Stimulated activated CD4-positive, alpha-beta T cell treated with anti-CD3 and anti-CD28 coated beads, Interleukin-1b, Interleukin-23, amount 100 ng/mL, for 4 hours (primary cell): ENCODE results near the gene HSF5.
"Not testable (repeated sequence)": the region's sequence is repeated elsewhere in the genome, so short reads cannot be mapped to it uniquely, and the experiment has no call there.

Experiments used
- DNase-seq, 2 donors: peaks; one replicate each; pipeline ENCODE4 v3.0.0-alpha.2; 2020; ENCODE audit warnings: low read depth in 2 of 2

The HSF5 gene

DNA sequence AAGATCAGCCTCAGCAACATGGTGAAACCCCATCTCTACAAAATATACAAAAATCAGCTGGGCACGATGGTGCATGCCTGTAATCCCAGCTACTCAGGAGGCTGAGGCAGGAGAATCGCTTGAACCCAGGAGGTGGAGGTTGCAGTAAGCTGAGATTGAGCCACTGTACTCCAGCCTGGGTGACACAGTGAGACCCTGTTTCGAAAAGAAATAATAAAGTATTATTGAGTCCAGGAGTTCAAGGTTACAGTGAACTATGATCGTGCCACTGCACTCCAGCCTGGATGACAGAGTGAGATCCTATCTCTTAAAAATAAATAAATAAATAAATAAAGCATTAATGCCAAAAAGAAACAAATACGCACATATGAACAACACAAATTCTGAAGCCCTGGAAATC is 6.4 kb downstream of the HSF5 start:
- DNase-seq, result not testable (repeated sequence)

DNA sequence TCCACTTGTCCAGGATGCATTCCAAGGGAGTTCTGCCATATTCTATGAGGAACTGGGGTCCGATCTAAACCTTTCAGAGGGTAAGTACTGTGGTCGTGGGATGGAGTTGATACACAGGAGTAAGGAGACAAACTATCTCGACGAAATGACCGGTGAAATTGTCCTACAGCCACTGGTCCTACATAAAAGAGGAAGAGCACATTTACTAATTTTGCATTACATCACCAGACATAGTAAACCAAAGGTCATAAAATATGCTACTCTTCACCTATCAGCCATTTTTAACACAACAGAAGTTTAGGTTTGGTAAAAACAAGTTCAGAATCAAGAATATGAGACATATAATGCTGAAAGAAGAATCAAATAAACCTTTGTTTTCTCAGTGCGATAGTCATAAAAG is 8.1 kb downstream of the HSF5 start:
- no peak for DNase-seq

DNA sequence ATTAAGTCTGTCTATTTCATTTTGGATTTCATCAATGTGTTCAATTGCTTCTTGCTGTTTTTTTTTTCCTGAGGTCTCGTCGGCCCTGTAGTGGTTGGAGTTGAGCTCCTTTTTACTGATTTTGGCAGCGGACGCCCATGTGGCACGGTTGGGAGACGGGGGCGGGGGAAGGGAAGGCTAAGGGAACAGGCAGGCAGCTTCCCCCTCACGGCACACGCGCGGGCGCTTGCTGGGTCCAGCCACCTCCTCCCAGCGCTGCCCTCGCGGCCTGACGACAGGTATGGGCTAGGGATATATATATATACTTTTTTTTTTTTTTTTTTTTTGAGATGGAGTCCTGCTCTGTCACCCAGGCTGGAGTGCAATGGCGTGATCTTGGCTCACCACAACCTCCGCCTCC is 11.4 kb downstream of the HSF5 start:
- no peak for DNase-seq

DNA sequence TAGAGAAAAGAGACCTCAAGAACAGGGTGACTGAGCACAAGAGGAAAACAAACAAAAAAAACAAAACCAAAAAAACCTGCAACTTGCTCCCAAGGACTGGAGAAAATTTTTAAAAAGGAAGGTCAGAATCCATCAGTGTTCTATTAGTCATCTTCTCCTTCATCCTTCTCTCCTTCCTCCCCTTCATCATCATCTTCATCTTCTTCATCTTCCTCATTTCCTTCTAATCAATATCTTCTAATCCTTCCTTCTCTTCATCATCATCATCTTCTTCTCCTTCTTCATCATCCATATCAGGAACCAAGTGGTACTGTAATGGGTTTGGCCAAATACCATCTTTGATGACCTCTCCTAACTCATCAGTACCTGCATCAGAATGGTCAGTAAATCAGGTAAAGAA is 12.2 kb downstream of the HSF5 start:
- no peak for DNase-seq

DNA sequence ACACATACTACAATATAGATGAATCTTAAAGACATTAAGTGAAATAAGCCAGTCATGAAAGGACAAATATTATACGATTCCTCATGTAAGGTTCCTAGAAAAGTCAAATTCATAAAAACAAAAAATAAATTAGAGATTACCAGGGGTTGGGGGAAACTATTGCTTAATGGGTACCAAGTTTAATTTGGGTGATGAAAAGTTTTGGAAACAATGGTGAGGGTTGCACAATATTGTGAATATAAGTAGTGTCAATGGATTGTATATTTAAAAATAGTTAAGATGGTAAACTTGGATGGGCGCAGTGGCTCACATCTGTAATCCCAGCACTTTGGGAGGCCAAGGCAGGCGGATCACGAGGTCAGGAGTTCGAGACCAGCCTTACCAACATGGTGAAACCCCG is 17.9 kb downstream of the HSF5 start:
- no peak for DNase-seq

DNA sequence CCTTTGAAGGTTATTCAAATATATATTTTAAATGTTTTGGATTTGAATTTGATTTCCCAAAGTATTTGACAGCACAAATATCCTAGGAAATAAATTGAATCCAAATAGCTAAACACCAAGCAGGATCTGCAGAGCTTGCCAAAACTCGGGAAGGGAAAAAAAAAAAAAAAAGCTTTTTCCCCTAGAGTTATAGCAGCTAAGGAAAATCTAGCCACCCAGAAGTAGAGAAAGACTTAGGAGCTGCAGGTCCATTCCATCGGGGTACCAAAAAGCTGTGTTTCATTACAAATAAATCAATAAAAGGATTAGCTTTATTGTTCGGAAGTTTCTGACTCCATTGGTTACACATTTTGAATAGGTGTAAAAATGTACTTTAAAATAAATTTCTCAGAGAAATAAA is 19.3 kb downstream of the HSF5 start:
- no peak for DNase-seq

DNA sequence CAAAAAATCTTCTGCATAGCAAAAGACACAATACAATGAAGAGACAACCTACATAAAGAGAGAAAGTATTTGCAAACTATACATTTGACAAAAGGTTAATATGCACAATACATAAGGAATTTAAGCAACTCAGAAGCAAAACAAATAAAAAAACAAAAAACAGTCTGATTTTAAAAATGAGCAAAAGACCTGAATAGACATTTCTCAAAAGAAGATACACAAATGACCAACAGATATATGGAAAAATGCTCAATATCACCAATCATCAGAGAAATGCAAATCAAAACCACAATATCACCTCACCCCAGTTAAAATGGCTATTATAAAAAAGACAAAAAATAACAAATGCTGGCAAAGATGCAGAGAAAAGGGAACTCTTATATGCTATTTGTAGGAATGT is 32.7 kb downstream of the HSF5 start:
- no peak for DNase-seq

DNA sequence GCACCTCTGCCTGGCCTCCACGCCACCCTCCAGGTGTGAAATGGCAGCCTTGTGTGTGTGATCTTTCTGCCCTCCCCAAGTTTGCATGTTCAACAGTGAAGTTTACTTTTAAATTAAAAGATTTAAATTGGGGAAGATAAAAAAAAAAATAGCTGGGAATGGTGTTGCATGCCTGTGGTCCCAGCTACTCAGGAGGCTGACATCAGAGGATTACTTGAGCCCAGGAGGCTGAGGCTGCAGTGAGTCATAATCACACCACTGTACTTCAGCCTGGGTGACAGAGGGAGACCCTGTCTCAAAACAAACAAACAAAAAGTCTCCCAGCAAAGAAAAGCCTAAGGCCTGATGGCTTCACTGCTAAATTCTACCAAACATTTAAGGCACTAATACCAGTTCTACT is 35.5 kb downstream of the HSF5 start:
- DNase-seq, result no peak

DNA sequence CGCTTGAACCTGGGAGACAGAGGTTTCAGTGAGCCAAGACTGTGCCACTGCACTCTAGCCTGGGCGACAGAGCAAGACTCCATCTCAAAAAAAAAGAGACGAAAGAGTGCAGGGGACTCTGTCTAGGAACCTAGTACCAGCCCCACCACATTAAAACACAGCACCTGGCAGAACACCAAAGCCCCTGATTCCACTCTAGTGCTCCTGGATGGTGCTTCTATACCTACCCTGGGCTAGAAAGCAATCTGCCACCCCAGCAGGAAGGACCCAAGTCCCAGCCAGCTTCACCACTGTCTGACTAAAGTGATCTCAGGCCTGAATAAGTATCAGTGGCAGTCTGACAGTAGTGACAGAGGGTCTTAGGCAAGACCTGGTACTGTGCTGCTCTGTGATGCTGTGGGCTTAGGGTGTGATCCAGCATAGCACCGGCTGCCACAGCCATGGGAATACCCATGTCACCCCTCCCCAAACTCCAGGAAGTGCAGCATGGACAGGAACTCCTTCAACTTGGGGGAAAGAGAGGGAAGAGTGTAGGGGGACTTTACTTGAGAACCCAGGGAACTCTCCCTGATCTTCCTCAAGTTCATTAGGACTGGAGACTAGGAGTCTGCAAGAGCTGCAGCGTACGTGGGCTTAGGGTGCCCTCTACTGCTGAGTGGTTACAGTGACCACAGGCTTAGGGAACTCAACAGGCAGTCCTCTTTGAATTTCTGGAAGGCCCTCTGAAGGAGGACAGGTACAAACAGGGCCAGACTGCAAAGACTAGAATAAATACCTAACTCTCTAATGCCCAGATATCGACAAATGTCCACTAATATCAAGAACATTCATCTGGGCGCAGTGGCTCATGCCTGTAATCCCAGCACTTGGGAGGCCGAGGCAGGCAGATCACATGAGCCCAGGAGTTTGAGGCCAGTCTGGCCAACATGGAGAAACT is 40.9 kb downstream of the HSF5 start:
- peak; percentile 27 to 46 for DNase-seq

DNA sequence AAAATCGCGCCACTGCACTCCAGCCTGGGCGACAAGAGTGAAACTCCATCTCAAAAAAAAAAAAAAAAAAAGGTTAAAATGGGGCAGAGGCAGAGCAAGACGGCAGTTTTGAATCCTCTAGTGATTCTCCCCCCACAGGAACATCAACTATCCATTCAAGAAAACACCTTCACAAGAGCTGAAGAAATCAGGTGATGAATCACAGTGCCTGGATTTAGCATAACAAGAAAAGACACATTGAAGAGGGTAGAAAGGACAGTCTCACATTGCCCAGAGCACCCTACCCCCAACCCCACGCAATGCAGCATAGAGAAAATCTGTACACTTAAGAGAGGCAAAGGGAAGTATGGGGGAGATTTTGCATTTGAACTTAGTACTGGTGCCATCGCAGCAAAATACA is 42.1 kb downstream of the HSF5 start:
- no peak for DNase-seq

DNA sequence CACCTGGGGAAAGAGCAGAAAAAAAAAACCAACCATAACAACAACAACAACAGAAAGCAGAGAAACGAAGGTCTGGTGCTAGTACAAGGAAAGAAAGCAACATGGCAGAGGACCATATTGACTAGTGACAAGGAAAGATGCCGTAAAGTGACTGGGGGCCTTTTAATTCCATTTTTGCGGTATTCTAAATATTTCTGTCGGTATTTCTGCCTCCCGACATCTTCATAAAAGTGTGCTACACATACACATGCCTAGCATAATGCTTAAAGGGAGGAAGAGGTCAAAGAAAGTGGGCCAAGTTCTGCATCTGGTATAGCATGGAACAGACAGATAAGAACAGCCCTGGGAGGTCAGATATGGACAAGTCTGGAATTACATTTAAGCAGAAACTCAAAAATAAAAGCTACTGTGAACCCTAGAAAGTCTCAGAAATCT is 51.4 kb downstream of the HSF5 start:
- DNase-seq, result no peak

DNA sequence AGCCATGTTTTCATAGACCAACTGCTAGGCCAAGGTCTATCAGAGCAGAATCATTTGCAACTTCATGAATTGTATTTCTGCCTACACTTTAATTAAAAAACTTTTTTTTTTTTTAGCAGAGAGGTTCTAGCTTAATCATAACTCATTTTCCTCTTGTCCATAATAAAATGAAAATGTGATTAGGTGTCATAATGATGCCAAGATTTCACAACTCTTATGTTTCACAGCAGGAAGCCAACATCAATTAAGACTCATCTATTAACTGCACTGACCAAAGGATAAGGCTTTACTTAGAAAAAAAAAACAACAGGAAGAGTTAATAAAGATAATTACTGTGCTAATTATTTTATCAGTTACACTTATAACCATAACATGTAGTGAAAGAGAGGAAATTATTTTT is 52.0 kb downstream of the HSF5 start:
- no peak for DNase-seq

DNA sequence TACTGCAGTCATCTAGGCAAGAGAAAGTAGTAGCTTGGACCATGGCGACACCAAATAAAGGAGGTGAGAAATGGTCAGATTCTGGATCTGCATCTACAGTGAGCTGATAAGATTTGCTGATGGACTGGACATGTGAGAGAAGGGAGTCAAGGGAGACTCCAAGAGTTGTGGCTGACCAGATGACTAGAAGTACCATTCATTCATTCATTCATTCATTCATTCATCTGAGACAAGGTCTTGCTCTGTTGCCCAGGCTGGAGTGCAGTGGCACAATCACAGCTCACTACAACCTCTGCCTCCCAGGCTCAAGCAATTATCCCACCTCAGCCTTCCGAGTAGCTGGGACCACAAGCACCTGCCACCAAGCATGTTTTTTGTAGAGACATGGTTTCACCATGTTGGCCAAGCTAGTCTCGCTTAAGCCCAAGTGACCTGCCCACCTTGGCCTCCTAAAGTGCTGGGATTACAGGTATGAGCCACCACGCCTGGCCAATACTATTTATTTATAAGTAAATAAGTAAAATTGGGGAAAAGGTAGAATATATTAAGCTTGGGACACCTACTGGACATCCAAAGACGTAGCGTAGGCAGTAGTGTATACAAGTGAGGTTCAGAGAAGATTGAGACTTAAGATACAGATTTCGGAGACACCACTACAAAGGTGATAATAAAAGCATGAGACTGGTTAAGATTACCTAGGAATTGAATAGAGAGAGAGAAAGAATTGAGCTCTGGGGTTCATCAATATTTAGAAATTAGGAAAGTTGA is 55.2 kb downstream of the HSF5 start:
- no peak for DNase-seq

DNA sequence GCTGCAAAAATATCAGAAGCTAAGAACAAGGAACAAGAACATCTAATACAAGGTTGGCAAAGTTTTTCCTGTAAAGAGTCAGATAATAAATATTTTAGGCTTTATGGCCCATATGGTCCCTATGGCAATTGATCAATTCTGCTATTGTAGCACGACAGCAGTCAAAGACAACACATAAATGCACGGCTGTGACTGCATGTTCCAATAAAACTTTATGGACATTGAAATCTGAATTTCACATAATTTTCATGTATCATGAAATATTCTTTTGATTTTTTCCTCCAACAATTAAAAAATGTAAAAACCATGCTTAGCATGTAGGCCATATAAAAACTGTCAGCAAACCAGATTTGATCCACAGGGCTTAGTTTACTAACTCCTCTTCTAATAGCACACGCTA is 60.4 kb downstream of the HSF5 start:
- no peak for DNase-seq

DNA sequence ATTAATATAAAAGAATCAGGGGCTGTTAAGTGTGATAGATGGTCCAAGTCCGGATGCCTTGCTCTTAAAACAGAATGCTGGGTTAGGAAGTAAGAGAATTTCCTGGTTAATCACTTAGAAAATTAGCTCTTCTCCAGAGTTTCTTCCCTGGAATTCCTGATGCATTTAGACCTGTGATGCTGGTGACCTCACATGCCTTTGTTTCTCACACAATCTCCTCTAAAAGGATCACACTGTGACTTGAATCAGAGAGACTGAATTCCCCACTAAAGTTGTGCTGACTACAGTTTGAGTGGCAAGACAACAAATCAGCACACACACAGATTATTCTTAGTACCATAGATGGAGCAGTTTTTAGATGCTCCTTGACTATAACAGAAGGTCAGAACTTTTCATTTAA is 66.5 kb downstream of the HSF5 start:
- DNase-seq, result no peak

DNA sequence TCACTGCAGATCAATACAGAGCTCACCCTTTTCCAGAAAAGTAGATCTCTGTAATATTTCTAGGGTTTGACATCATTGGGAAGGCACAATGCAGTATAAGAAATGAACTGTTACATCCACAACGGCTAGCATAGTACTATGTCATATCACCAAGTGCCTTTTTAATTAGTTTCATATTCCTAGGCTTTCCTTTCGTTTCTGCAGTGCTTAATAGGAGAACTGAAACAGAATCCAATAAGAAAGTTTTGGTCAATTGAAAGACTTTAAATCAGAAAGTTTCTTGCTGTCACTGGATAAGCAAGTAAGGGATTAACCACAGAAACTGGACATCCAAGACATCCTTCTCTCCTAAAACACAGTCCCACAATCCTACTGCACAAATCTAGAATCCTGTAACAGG is 67.4 kb downstream of the HSF5 start:
- no peak for DNase-seq

DNA sequence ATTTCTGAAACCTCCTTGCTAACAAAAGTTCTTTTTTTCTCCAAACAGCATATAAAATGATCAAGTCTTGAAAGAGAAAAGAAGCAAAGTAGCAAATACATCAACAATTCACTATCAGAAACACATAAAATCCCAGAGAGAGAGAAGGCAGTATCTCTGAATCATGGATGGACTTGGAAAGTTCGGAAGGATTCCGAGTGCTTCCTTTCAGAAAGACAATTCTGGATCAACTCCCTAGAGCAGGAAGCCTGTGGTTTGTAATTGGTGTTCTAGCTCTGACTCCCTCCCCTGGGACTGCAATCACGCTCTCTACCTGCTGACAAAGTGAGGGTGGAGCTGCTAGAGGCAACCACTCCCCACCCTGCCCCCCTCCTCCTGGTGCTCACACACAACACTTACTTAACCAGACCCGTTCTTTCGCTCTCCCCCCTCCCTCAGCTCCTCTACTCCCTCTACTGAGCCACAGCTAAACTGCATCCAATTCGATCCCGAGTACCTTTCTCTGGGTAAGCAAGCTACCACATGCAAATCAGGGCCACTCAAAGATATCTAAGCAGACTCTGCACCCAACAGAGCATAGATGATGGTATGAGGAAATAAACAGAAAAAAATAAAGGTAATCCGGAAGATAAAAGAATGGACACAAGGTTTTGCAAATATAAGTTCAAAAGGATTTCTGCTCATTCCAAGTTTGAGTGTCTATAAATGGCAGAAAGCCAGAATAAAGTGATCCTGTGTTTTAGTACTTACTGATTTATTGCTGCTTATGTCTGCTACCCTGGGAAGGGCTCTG is 70.7 kb downstream of the HSF5 start, which contains the start of gene RNF43:
RNF43 (minus strand) TSS at position 235 of the 793 bp plus-strand sequence. CDS start 1,957 bp downstream, outside the sequence.
- peak; percentile 69 to 83 for DNase-seq

DNA sequence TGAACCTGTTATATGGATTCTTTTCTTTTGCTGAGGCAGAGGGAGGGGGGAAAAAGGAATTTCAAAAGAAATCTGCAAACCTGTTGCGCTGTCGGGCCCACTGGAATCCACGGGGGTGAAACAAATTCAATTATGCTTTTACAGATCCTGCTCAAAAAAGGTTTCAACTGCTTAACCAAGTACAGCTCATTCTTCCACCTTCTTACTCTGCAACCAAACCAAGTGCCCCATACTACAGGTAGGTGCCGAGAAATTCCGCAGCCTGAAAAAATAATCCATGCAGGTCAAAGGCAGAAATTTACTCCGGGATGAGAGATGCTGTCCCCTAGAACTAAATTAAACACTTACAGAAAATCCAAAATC is 71.3 kb downstream of the HSF5 start:
- DNase-seq, result no peak

DNA sequence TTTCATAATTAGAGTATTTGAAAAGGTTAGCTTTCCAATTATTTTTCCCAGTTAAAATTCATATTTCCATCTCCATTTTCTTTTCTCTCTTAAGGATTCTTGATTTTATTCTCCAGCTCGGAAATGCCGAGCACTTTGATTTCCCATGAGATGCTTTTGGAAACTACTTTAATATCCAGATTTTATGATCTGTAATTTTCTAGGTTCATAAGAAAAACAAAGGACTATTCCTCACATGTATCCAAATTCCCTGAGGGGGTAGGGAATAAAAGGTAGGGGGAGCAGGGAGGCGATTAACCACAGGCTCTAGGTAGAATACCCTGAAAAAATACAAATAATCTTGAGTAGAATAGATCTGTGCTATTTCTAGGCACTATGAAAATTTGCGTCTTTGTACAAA is 71.8 kb downstream of the HSF5 start:
- no peak for DNase-seq

DNA sequence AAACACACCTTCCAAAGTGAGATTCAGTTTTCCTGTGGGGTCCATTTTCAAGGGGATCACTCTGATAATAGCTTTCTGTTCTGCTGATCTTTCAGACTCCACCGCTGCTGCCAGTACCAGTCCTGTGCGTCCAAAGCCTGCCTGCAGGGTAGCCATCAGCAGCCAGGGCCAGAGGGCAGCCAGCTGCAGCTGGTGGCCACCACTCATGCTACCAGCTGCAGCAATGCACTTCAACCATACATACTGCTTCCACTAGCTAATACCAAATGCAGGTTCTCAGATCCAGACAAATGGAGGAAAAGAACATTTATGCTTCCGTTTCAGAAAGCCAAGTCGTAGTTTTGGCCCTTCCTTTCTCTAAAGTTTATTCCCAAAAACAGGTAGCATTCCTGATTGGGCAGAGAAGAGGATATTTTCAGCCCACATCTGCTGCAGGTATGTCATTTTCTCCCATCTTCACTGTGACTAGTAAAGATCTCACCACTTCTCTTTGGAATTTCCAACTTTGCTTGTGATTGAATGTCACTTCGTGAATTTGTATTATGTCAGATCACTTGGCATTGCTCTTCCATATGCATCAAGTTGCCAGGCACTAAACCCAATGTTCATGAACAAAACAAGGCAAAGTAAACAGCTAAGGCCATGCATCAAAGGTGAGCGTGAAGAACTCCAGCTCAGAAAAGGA is 72.7 kb downstream of the HSF5 start:
- no peak for DNase-seq

DNA sequence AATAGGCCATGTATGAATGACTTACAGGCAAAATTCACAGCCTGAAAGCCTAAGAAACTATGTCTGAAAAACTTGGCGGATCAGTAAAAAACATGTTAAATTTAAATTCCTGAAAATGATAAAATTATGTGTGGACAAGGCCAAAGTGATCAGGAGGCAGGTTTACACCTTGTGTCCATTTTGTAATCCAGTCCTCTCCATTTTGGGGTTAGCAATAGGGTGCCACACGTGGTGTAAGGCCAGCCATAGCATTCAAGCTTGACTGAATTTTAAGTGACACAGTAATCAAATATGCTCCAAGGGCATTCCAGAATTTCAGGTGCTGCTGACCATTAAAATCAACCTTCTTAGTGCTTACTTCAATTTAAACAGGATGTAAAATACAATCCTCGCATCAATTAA is 73.6 kb downstream of the HSF5 start:
- DNase-seq, result no peak

DNA sequence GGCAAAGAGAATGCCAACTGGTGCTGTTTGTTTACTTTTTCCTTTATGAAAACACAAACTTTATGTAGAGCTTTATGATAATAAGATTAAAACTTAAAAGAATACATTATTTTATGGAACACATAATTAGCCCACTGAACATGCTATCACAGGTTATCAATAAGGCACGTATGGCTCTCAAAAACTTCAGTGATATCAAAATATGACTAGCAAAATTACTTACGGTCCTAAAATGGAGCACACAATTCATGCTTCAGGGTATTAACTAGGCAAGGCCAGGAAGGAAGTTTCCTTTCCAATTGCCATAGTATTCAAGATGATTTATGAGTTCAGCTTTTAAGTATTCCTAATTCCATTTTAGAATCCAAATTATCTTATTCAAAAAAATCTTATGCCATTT is 74.5 kb downstream of the HSF5 start:
- no peak for DNase-seq
